ENCODE data around the gene CDC42EP4.

The CDC42EP4 gene

DNA sequence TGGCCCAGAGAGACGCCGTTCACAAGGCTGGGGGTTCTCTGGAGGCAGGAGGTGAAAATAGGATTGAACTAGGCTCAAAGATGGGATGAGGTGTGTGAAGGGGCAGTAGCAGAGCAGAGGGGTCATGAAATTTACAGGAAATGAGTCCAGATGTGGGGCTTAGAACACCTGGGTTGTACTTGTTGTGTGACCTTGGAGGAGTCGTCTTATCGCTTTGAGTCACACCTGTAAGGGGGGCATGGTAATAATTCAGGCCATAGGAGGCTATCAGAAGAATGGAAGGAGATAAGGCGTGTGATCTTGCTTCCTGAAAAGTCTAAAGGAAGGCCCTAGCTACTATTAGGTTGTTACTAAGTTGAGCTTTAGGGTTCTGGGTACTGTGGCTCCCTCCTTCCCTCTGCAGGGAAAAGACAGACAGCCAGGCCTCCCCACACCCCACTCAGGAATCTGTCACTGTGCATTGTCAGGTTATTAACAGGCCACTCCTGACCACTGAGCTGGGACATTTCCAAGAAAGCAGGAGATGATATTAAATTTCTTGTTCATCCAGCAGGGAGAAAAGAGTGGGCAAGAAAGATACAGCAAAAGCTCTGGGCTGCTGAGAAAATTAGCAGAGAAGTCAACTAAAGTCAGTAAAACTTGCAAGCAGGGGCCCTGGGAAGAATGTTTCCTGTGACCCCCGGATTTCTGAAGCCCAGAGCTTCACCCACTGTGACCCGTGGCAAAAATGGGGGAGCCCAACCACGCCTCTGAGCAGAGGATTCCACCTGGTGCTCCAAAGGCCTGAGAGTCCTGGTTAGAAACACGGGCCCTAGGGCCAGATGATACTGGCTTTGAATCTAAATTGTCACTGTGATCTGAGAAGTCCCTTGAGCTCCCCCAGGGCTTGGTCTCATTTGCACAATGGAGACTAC is 6.0 kb upstream of the CDC42EP4 start:
- Histone ChIP-seq H3K4me3 (ENCODE audit: low read length) (no peak overlapping the region), H3K9me3 (ENCODE audit: control insufficient read depth, insufficient read depth, low read length) (no peaks in the 10 kb centered on the region)

DNA sequence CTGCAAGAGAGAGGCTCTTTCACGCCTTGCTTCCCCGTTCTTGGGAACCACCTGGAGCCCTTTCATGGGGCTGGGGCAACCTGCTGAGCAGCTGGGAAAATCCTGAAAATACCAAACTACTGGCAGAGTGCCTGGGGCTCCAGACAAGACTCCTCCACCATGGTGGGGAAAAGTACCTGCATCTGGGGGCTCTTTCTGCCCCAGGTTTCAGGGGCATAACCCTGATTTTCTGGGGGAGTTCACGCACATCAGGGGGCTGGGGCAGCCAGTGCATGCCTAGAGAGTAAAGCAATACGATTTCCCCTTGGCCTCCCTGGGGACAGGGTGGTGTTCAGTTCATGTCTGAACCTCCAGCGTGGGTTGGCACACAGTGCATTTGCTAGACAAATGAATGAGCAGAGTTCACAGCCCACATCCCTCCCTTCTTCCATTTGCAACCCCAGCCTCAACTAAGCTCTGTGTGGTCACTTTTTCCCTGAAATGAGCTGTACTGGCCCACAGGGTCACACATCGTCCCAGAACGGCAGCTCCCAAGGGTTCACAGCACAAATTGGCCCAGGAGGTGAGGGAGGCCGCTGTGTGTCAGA is 5.2 kb upstream of the CDC42EP4 start:
- H3K4me1 ChIP-seq (ENCODE audit: control insufficient read depth, low read length), result peaks cover 2% of the 10 kb centered on the region; the same call in 1 of the 2 replicates
- no peaks in the 10 kb centered on the region for H3K36me3 ChIP-seq (ENCODE audit: control insufficient read depth, low read length)
- no peaks in the 10 kb centered on the region for H4K20me1 ChIP-seq (ENCODE audit: control insufficient read depth, insufficient read depth, low read depth, low read length)
- no peak for TF ChIP-seq EZH2phosphoT487 (IDR thresholded peaks at IDR 0.05; ENCODE audit: borderline replicate concordance, low read length)
- TF ChIP-seq, protein P1, sequence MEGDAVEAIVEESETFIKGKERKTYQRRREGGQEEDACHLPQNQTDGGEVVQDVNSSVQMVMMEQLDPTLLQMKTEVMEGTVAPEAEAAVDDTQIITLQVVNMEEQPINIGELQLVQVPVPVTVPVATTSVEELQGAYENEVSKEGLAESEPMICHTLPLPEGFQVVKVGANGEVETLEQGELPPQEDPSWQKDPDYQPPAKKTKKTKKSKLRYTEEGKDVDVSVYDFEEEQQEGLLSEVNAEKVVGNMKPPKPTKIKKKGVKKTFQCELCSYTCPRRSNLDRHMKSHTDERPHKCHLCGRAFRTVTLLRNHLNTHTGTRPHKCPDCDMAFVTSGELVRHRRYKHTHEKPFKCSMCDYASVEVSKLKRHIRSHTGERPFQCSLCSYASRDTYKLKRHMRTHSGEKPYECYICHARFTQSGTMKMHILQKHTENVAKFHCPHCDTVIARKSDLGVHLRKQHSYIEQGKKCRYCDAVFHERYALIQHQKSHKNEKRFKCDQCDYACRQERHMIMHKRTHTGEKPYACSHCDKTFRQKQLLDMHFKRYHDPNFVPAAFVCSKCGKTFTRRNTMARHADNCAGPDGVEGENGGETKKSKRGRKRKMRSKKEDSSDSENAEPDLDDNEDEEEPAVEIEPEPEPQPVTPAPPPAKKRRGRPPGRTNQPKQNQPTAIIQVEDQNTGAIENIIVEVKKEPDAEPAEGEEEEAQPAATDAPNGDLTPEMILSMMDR (IDR thresholded peaks at IDR 0.05; ENCODE audit: low read depth, low read length, poor library complexity, severe bottlenecking), result no peak
- no peak overlapping the region for H3K27ac ChIP-seq (ENCODE audit: low read depth, low read length)
- H3K9me3 ChIP-seq (ENCODE audit: control insufficient read depth, insufficient read depth, low read length), result no peaks in the 10 kb centered on the region
- no peaks in the 10 kb centered on the region for H3K9me2 ChIP-seq (replicated peaks; ENCODE audit: control insufficient read depth, low read length)
- no peak overlapping the region for H3K4me3 ChIP-seq (ENCODE audit: low read length)
- H3F3A ChIP-seq (ENCODE audit: control insufficient read depth, insufficient read depth), result no peaks in the 10 kb centered on the region
- H3K79me2 ChIP-seq (ENCODE audit: control insufficient read depth, low read length), result no peaks in the 10 kb centered on the region
- H3K27me3 ChIP-seq (ENCODE audit: control insufficient read depth, low read length), result peaks cover 22% of the 10 kb centered on the region
- H3K4me2 ChIP-seq (ENCODE audit: low read length), result no peak overlapping the region

More for the DNA sequence above, 6.0 kb upstream of the CDC42EP4 start:
- Histone ChIP-seq H4K20me1 (ENCODE audit: control insufficient read depth, insufficient read depth, low read depth, low read length) (no peaks in the 10 kb centered on the region), H3K36me3 (ENCODE audit: control insufficient read depth, low read length) (no peaks in the 10 kb centered on the region), H3K4me2 (ENCODE audit: low read length) (no peak overlapping the region), H3K4me1 (ENCODE audit: control insufficient read depth, low read length) (peaks cover 2% of the 10 kb centered on the region; the same call in 1 of the 2 replicates), H3F3A (ENCODE audit: control insufficient read depth, insufficient read depth) (no peaks in the 10 kb centered on the region), H3K79me2 (ENCODE audit: control insufficient read depth, low read length) (no peaks in the 10 kb centered on the region), H3K27ac (ENCODE audit: low read depth, low read length) (no peak overlapping the region), H3K9me2 (replicated peaks; ENCODE audit: control insufficient read depth, low read length) (no peaks in the 10 kb centered on the region), H3K27me3 (ENCODE audit: control insufficient read depth, low read length) (peaks cover 14% of the 10 kb centered on the region)
- TF ChIP-seq, protein P1 (IDR thresholded peaks at IDR 0.05; ENCODE audit: low read depth, low read length, poor library complexity, severe bottlenecking), result no peak
- no peak for TF ChIP-seq EZH2phosphoT487 (IDR thresholded peaks at IDR 0.05; ENCODE audit: borderline replicate concordance, low read length)

DNA sequence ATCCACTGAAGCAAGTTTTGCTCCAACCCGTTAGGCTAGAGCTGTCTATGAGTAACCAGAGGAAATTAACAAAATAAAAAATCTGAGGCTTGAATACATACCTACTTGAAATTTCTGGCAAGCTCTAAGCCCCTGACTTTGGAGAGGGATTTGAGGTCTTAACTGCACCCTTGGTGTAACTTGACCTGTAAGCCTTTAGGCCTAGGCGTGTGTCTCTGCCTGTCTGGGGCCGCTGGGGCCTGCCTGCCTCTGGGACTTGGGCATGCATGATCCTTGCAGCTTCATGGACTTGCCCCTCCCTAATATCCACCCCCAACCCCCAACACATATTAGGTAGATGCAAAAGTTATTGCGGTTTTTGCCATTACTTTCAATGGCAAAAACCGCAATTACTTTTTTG is 3.7 kb upstream of the CDC42EP4 start:
- Histone ChIP-seq H3K9me2 (replicated peaks; ENCODE audit: control insufficient read depth, low read length) (no peaks in the 10 kb centered on the region), H3K9me3 (ENCODE audit: control insufficient read depth, insufficient read depth, low read length) (no peaks in the 10 kb centered on the region), H3K4me2 (ENCODE audit: low read length) (no peak overlapping the region), H3K27ac (ENCODE audit: low read depth, low read length) (no peak overlapping the region), H3K36me3 (ENCODE audit: control insufficient read depth, low read length) (no peaks in the 10 kb centered on the region), H3K4me3 (ENCODE audit: low read length) (no peak overlapping the region), H3F3A (ENCODE audit: control insufficient read depth, insufficient read depth) (no peaks in the 10 kb centered on the region), H3K79me2 (ENCODE audit: control insufficient read depth, low read length) (no peaks in the 10 kb centered on the region), H3K4me1 (ENCODE audit: control insufficient read depth, low read length) (peaks cover 17% of the 10 kb centered on the region), H4K20me1 (ENCODE audit: control insufficient read depth, insufficient read depth, low read depth, low read length) (no peaks in the 10 kb centered on the region), H3K27me3 (ENCODE audit: control insufficient read depth, low read length) (peaks cover 37% of the 10 kb centered on the region)
- TF ChIP-seq EZH2phosphoT487 (IDR thresholded peaks at IDR 0.05; ENCODE audit: borderline replicate concordance, low read length), result no peak
- TF ChIP-seq, protein P1 (IDR thresholded peaks at IDR 0.05; ENCODE audit: low read depth, low read length, poor library complexity, severe bottlenecking), result no peak

Measured in DOHH2 (cell line).